ENCODE measurements around the gene TP53BP2. TPM values are rescaled to one million over a fixed set of nuclear protein-coding genes. Genes with fewer than 3 reads are reported as not detected.
"Not testable (repeated sequence)": the region's sequence is repeated elsewhere in the genome, so short reads cannot be mapped to it uniquely, and the experiment has no call there.

The TP53BP2 gene
- total and polyA plus RNA-seq, 2 experiments from 2014 or later = 31.6 to 57.8 TPM

DNA sequence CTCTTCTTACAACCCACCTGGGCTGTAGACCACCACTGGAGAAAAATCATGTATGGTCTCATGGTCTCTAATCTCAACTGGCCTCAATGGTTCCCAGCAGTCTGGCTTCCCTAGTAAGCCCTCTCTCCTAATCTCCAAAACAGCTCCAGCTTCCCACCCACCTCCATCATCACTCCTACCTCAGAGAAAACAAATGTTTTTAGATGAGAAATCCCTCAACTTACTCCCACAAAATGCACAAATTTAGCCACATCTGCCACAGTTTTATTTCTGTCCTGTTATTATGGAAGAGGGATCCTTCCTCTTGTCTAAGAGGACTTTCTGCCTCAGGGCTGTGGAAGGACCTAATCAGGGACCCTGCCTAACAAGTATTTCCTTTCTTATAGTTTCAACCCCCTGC, 32.1 kb downstream of the TP53BP2 start:
- H3K4me1 ChIP-seq (ENCODE audit: insufficient read depth) = peaks cover 20% of the 10 kb centered on the region
- no peaks in the 10 kb centered on the region for H3K36me3 ChIP-seq (replicated peaks; ENCODE audit: insufficient read depth, low read depth)
- no peaks in the 10 kb centered on the region for H3K27me3 ChIP-seq
- no peak for DNase-seq (ENCODE audit: low spot score)
- H3K9me3 ChIP-seq (ENCODE audit: low read depth) = no peaks in the 10 kb centered on the region
- H3K79me2 ChIP-seq = peaks cover 60% of the 10 kb centered on the region
- H2AFZ ChIP-seq = no peak overlapping the region
- peaks cover 26% of the 10 kb centered on the region for H4K20me1 ChIP-seq (ENCODE audit: insufficient read depth, poor library complexity, severe bottlenecking)
- H3K9me2 ChIP-seq (replicated peaks; ENCODE audit: insufficient read depth) = no peaks in the 10 kb centered on the region
- TF ChIP-seq EZH2 (IDR thresholded peaks at IDR 0.05; ENCODE audit: borderline replicate concordance) = no peak
- TF ChIP-seq CTCF (IDR thresholded peaks at IDR 0.05; ENCODE audit: poor library complexity) = no peak
- TF ChIP-seq EZH2phosphoT487 (IDR thresholded peaks at IDR 0.05; ENCODE audit: low read depth, severe bottlenecking, unreplicated experiment) = no peak
- H3K4me3 ChIP-seq = no peak overlapping the region
- no peak overlapping the region for H3K4me2 ChIP-seq
- H3K27ac ChIP-seq = no peak overlapping the region

- H3K4me1 ChIP-seq (ENCODE audit: insufficient read depth) = peaks cover 20% of the 10 kb centered on the region
- peaks cover 4% of the 10 kb centered on the region for H3K9me3 ChIP-seq (ENCODE audit: low read depth)
- TF ChIP-seq CTCF (IDR thresholded peaks at IDR 0.05; ENCODE audit: poor library complexity) (peak; percentile 51), EZH2phosphoT487 (IDR thresholded peaks at IDR 0.05; ENCODE audit: low read depth, severe bottlenecking, unreplicated experiment) (no peak)
- no peaks in the 10 kb centered on the region for H3K27me3 ChIP-seq
- no peaks in the 10 kb centered on the region for H3K9me2 ChIP-seq (replicated peaks; ENCODE audit: insufficient read depth)
- peaks cover 22% of the 10 kb centered on the region for H4K20me1 ChIP-seq (ENCODE audit: insufficient read depth, poor library complexity, severe bottlenecking)
- no peak overlapping the region for H2AFZ ChIP-seq
- peaks cover 52% of the 10 kb centered on the region for H3K79me2 ChIP-seq
- H3K4me2 ChIP-seq = no peak overlapping the region
- 67% methylated on average over 3 of the region's 3 CpGs for WGBS (ENCODE audit: low lambda C conversion rate, missing lambda C conversion rate)
- no peaks in the 10 kb centered on the region for H3K36me3 ChIP-seq (replicated peaks; ENCODE audit: insufficient read depth, low read depth)
- DNase-seq (ENCODE audit: low spot score) = no peak
- H3K4me3 ChIP-seq = no peak overlapping the region
- H3K27ac ChIP-seq = no peak overlapping the region
These were observed 34.1 kb downstream of the TP53BP2 start for GRCh38 chr1:223811634-223812101.

GRCh38 chr1:223810586-223810985, 35.2 kb downstream of the TP53BP2 start:
- Histone ChIP-seq H3K36me3 (replicated peaks; ENCODE audit: insufficient read depth, low read depth) (no peaks in the 10 kb centered on the region), H3K9me2 (replicated peaks; ENCODE audit: insufficient read depth) (no peaks in the 10 kb centered on the region), H3K9me3 (ENCODE audit: low read depth) (peaks cover 4% of the 10 kb centered on the region), H4K20me1 (ENCODE audit: insufficient read depth, poor library complexity, severe bottlenecking) (peaks cover 13% of the 10 kb centered on the region), H3K27me3 (no peaks in the 10 kb centered on the region), H2AFZ (no peak overlapping the region), H3K79me2 (peaks cover 41% of the 10 kb centered on the region), H3K4me3 (no peak overlapping the region), H3K27ac (no peak overlapping the region), H3K4me1 (ENCODE audit: insufficient read depth) (peaks cover 13% of the 10 kb centered on the region), H3K4me2 (no peak overlapping the region)
- no peak for DNase-seq (ENCODE audit: low spot score)
- TF ChIP-seq CTCF (IDR thresholded peaks at IDR 0.05; ENCODE audit: poor library complexity) (no peak), EZH2phosphoT487 (IDR thresholded peaks at IDR 0.05; ENCODE audit: low read depth, severe bottlenecking, unreplicated experiment) (no peak)
- WGBS (ENCODE audit: low lambda C conversion rate, missing lambda C conversion rate) = 97% methylated on average over 2 of the region's 2 CpGs

DNA sequence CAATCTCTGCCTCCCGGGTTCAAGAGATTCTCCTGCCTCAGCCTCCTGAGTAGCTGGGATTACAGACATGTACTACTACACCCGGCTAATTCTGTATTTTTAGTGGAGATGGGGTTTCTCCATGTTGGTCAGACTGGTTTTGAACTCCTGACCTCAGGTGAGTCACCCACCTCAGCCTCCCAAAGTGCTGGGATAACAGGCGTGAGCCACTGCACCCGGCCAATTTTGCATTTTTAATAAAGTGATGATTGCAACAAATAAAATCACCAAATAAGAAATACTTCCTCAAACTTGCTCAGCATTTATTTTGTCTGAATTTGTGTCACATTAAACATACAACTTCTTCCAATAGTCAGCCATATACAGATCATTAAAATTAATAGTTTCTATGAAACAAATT, 35.8 kb downstream of the TP53BP2 start:
- not testable (repeated sequence) for H3K4me2 ChIP-seq; DNase-seq (ENCODE audit: low spot score); H3K9me3 ChIP-seq (ENCODE audit: low read depth); H2AFZ ChIP-seq; H3K36me3 ChIP-seq (replicated peaks; ENCODE audit: insufficient read depth, low read depth); H3K9me2 ChIP-seq (replicated peaks; ENCODE audit: insufficient read depth); H3K4me3 ChIP-seq; H3K27me3 ChIP-seq; H4K20me1 ChIP-seq (ENCODE audit: insufficient read depth, poor library complexity, severe bottlenecking); H3K27ac ChIP-seq; H3K4me1 ChIP-seq (ENCODE audit: insufficient read depth)
- 85% methylated on average over 4 of the region's 4 CpGs for WGBS (ENCODE audit: low lambda C conversion rate, missing lambda C conversion rate)
- H3K79me2 ChIP-seq = peaks cover 34% of the 10 kb centered on the region
